ENCODE data around the gene NIF3L1.
"Not testable (repeated sequence)": the region's sequence is repeated elsewhere in the genome, so short reads cannot be mapped to it uniquely, and the experiment has no call there.

The NIF3L1 gene

GRCh38 chr2:200878289-200878880 lies 10.8 kb upstream of the NIF3L1 start:
- Histone ChIP-seq H3K4me1 (ENCODE audit: control insufficient read depth in 1 of 2, insufficient read depth in 2 of 2, low read length in 2 of 2) (no peaks in the 10 kb centered on the region), H3K27me3 (ENCODE audit: low read depth, low read length) (no peaks in the 10 kb centered on the region), H3K27ac (ENCODE audit: low read length) (no peak overlapping the region), H3K36me3 (ENCODE audit: control insufficient read depth in 1 of 2, insufficient read depth in 2 of 2, low read length in 2 of 2) (peaks cover 33 to 64% of the 10 kb centered on the region in 2 donors), H3K4me3 (ENCODE audit: low read depth in 1 of 2, low read length in 2 of 2) (no peak overlapping the region), H3K9me3 (ENCODE audit: control insufficient read depth in 1 of 2, low read length in 2 of 2) (no peaks in the 10 kb centered on the region)

DNA sequence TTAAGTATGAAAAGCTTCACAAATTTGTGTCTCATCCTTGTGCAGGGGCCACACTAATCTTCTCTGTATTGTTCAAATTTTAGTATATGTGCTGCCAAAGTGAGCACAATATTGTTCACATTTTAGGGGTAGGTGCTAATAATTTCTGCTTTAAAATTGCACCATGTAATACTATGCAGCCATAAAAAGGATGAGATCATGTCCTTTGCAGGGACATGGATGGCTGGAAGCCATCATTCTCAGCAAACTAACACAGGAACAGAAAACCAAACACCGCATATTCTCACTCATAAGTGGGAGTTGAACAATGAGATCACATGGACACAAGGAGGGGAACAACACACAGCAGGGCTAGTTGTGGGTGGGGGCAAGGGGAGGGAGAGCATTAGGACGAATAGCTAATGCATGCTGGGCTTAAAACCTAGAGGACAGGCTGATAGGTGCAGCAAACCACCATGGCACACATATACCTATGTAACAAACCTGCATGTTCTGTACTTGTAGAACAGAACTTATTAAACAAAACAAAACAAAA lies 7.4 kb upstream of the NIF3L1 start:
- not testable (repeated sequence) for H3K9me3 ChIP-seq (ENCODE audit: control insufficient read depth in 1 of 2, low read length in 2 of 2); H3K27ac ChIP-seq (ENCODE audit: low read length); H3K4me1 ChIP-seq (ENCODE audit: control insufficient read depth in 1 of 2, insufficient read depth in 2 of 2, low read length in 2 of 2); H3K27me3 ChIP-seq (ENCODE audit: low read depth, low read length); H3K4me3 ChIP-seq (ENCODE audit: low read depth in 1 of 2, low read length in 2 of 2)
- peaks cover 36 to 49% of the 10 kb centered on the region in 2 donors for H3K36me3 ChIP-seq (ENCODE audit: control insufficient read depth in 1 of 2, insufficient read depth in 2 of 2, low read length in 2 of 2)

DNA sequence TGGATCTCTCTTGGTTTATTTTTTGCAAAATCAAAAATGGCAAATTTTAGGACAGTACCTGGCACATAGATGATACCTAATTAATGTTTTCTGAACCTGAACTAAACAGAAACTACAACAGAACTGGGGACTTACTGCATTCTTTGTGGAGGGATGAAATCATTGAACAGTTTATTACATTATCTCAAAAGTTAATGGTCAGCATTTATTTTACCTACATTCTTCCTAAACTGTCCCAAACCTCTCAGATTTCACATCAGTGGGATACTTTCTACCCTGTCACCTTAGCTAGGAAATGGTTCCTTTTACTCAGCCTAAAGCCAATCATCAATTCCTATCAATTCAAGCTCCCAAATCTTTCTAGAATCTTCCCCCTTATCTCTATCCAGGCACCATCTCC lies 10.3 kb downstream of the NIF3L1 start:
- H3K4me3 ChIP-seq (ENCODE audit: low read depth in 1 of 2, low read length in 2 of 2): no peak overlapping the region
- H3K27me3 ChIP-seq (ENCODE audit: low read depth, low read length): no peaks in the 10 kb centered on the region
- H3K9me3 ChIP-seq (ENCODE audit: control insufficient read depth in 1 of 2, low read length in 2 of 2): no peaks in the 10 kb centered on the region
- H3K4me1 ChIP-seq (ENCODE audit: control insufficient read depth in 1 of 2, insufficient read depth in 2 of 2, low read length in 2 of 2): no peaks in the 10 kb centered on the region
- H3K27ac ChIP-seq (ENCODE audit: low read length): no peak overlapping the region
- H3K36me3 ChIP-seq (ENCODE audit: control insufficient read depth in 1 of 2, insufficient read depth in 2 of 2, low read length in 2 of 2): peaks cover 44 to 63% of the 10 kb centered on the region in 2 donors

DNA sequence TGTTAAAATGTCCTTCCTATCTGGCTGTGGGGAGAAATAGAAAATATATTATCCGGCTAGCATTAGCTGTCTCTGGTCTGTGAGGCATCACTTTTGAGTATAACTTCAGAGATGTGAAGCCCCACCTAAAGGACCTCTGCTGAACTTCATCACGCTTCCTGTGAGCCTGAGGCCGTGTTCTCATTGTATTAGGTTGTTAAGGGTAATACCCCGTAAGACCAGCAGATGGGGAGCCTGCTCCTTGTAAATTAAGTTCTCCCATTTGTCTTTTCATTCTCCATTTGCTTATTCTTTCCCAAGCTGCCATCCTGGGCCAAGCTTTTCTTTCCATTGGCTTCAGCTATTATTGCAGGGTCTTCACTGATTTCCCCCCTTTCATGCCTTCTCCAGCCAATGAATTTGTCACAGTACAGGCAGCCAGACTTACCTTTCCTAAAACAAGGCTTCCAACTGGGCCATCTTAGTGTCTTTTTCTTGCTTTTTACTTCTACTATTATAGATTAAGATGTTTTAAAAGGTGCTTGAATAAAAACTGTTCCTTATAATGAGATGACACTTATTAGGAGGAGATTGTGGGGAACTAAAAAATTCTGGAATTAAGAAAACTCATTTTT lies 12.4 kb downstream of the NIF3L1 start:
- H3K27me3 ChIP-seq (ENCODE audit: low read depth, low read length): no peaks in the 10 kb centered on the region
- H3K9me3 ChIP-seq (ENCODE audit: control insufficient read depth in 1 of 2, low read length in 2 of 2): no peaks in the 10 kb centered on the region
- no peaks in the 10 kb centered on the region for H3K4me1 ChIP-seq (ENCODE audit: control insufficient read depth in 1 of 2, insufficient read depth in 2 of 2, low read length in 2 of 2)
- H3K4me3 ChIP-seq (ENCODE audit: low read depth in 1 of 2, low read length in 2 of 2): no peak overlapping the region
- H3K27ac ChIP-seq (ENCODE audit: low read length): no peak overlapping the region
- peaks cover 33 to 48% of the 10 kb centered on the region in 2 donors for H3K36me3 ChIP-seq (ENCODE audit: control insufficient read depth in 1 of 2, insufficient read depth in 2 of 2, low read length in 2 of 2)

- H3K9me3 ChIP-seq (ENCODE audit: control insufficient read depth in 1 of 2, low read length in 2 of 2): no peaks in the 10 kb centered on the region
- no peak overlapping the region for H3K27ac ChIP-seq (ENCODE audit: low read length)
- peaks cover 20 to 27% of the 10 kb centered on the region in 2 donors for H3K36me3 ChIP-seq (ENCODE audit: control insufficient read depth in 1 of 2, insufficient read depth in 2 of 2, low read length in 2 of 2)
- no peaks in the 10 kb centered on the region for H3K27me3 ChIP-seq (ENCODE audit: low read depth, low read length)
- no peak overlapping the region for H3K4me3 ChIP-seq (ENCODE audit: low read depth in 1 of 2, low read length in 2 of 2)
- H3K4me1 ChIP-seq (ENCODE audit: control insufficient read depth in 1 of 2, insufficient read depth in 2 of 2, low read length in 2 of 2): no peaks in the 10 kb centered on the region
These were observed 16.6 kb downstream of the NIF3L1 start for GRCh38 chr2:200905618-200906296.

- Histone ChIP-seq H3K36me3 (ENCODE audit: control insufficient read depth in 1 of 2, insufficient read depth in 2 of 2, low read length in 2 of 2) (peaks cover 36 to 44% of the 10 kb centered on the region in 2 donors), H3K27ac (ENCODE audit: low read length) (no peak overlapping the region), H3K4me1 (ENCODE audit: control insufficient read depth in 1 of 2, insufficient read depth in 2 of 2, low read length in 2 of 2) (no peaks in the 10 kb centered on the region), H3K27me3 (ENCODE audit: low read depth, low read length) (no peaks in the 10 kb centered on the region), H3K4me3 (ENCODE audit: low read depth in 1 of 2, low read length in 2 of 2) (no peak overlapping the region), H3K9me3 (ENCODE audit: control insufficient read depth in 1 of 2, low read length in 2 of 2) (no peaks in the 10 kb centered on the region)
These were observed 20.8 kb downstream of the NIF3L1 start for GRCh38 chr2:200909958-200910357.

DNA sequence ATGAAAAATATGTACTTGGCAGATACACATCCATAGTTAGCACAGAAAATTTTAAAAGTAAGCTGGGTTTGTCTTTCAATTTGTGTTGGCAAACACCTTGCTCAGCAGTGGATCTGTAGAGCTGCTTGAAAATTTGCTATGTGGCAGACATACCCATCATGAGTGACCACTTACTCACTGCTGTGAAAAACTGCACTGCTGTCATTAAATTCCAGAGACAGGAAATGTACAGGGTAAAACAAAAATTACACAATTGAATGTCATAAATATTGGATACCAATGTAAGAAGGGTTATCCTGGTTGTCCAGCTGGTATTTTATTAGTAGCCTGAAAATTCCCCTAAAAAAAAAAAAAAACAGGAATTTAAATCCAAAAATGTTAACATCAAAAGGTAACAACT lies 24.5 kb downstream of the NIF3L1 start:
- Histone ChIP-seq H3K4me3 (ENCODE audit: low read depth in 1 of 2, low read length in 2 of 2) (no peak overlapping the region), H3K36me3 (ENCODE audit: control insufficient read depth in 1 of 2, insufficient read depth in 2 of 2, low read length in 2 of 2) (peaks cover 46 to 65% of the 10 kb centered on the region in 2 donors), H3K9me3 (ENCODE audit: control insufficient read depth in 1 of 2, low read length in 2 of 2) (no peaks in the 10 kb centered on the region), H3K27ac (ENCODE audit: low read length) (no peak overlapping the region), H3K4me1 (ENCODE audit: control insufficient read depth in 1 of 2, insufficient read depth in 2 of 2, low read length in 2 of 2) (no peaks in the 10 kb centered on the region), H3K27me3 (ENCODE audit: low read depth, low read length) (no peaks in the 10 kb centered on the region)

DNA sequence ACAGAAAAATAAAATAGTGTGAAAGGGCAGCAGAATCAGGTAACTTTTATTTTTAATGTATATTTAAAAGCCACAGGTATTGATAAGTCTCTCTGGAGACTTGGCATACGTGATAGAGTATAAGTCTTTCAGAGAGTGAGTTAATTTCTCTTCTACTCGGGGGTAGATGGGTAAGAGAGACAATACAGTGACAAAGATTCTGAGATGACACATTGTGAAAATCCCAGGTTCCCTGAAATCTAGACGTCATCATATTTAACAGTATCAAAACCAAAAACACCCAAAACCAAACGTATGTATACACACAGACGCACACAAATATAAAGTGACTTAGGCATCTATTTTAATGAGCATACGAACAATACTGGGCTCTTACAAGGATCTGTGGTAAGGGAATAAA lies 33.3 kb downstream of the NIF3L1 start:
- no peaks in the 10 kb centered on the region for H3K9me3 ChIP-seq (ENCODE audit: control insufficient read depth in 1 of 2, low read length in 2 of 2)
- no peak overlapping the region for H3K27ac ChIP-seq (ENCODE audit: low read length)
- peaks cover 27 to 57% of the 10 kb centered on the region in 2 donors for H3K36me3 ChIP-seq (ENCODE audit: control insufficient read depth in 1 of 2, insufficient read depth in 2 of 2, low read length in 2 of 2)
- H3K4me3 ChIP-seq (ENCODE audit: low read depth in 1 of 2, low read length in 2 of 2): no peak overlapping the region
- H3K4me1 ChIP-seq (ENCODE audit: control insufficient read depth in 1 of 2, insufficient read depth in 2 of 2, low read length in 2 of 2): no peaks in the 10 kb centered on the region
- H3K27me3 ChIP-seq (ENCODE audit: low read depth, low read length): no peaks in the 10 kb centered on the region

DNA sequence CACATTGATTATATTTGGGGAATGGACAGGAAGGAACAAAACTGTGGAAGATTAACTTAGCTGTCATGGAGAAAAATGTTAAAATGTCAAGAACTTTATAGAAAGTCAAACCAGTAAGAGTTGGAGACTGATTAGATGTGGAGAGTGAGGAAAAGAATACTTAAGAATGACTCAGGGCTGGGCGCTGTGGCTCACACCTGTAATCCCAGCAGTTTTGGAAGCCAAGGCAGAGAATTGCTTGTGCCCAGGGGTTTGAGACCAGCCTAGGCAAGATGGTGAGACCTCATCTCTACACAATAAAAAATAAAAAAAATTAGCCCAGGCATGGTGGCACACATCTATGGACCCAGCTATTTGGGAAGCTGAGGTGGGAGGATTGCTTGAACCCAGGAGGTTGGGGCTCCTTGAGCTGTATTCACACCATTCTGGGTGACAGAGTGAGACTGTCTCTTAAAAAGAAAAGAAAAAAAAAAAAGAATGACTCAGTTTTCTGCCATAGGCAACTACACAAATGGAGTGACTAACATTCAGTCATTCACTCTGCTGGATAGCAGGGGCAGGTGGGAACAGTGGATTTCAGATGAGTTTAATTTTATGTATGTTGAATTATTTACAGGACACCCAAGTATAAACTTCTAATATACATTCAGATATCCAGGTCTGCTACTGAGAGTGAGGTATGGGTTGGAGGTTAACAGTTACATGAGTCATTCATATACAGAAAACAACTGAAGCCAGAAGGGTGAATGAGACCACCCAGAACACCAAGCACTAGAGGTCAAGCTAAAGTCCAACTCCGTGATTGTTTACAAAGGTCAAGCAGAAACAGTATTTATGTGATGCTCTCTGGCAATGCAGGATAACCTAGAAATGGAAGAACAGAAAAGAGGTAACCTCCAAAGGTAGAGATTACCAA lies 40.4 kb downstream of the NIF3L1 start:
- Histone ChIP-seq H3K36me3 (ENCODE audit: control insufficient read depth in 1 of 2, insufficient read depth in 2 of 2, low read length in 2 of 2) (peaks cover 19 to 24% of the 10 kb centered on the region in 2 donors), H3K27me3 (ENCODE audit: low read depth, low read length) (no peaks in the 10 kb centered on the region), H3K4me3 (ENCODE audit: low read depth in 1 of 2, low read length in 2 of 2) (no peak overlapping the region), H3K9me3 (ENCODE audit: control insufficient read depth in 1 of 2, low read length in 2 of 2) (no peaks in the 10 kb centered on the region), H3K4me1 (ENCODE audit: control insufficient read depth in 1 of 2, insufficient read depth in 2 of 2, low read length in 2 of 2) (no peaks in the 10 kb centered on the region), H3K27ac (ENCODE audit: low read length) (no peak overlapping the region)

DNA sequence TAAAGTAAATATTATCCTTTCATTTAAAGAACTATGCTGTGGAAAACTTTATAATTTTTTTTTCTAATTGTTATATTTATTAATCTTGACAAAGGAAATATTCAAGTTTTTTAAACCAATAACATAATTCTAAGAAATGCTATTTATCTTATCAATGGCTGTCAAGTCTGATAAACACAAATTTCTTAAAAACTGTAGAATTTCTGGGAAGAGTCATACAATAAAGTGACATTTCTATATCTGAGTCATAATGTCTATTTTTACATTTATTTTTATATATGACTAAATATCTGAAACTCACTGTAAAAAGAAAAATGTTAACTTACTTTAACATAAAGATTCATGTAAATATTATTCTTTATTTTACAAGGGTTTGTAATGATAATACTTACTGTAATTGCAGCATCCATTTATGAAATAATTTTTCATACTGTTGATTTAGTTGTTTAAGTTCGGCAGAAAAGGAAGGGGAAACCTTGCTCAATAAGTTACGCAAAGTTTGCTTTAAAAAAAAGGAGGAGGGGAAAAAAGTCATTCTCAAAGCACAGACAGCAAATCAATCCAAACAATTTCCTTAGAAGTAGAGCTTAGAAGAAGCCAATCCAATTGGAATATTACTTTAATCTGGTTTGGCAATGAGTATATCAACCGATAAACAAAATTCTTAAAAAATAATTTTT lies 41.9 kb downstream of the NIF3L1 start:
- H3K36me3 ChIP-seq (ENCODE audit: control insufficient read depth in 1 of 2, insufficient read depth in 2 of 2, low read length in 2 of 2): peaks cover 30 to 32% of the 10 kb centered on the region in 2 donors
- no peaks in the 10 kb centered on the region for H3K9me3 ChIP-seq (ENCODE audit: control insufficient read depth in 1 of 2, low read length in 2 of 2)
- H3K27me3 ChIP-seq (ENCODE audit: low read depth, low read length): no peaks in the 10 kb centered on the region
- H3K4me1 ChIP-seq (ENCODE audit: control insufficient read depth in 1 of 2, insufficient read depth in 2 of 2, low read length in 2 of 2): no peaks in the 10 kb centered on the region
- no peak overlapping the region for H3K4me3 ChIP-seq (ENCODE audit: low read depth in 1 of 2, low read length in 2 of 2)
- H3K27ac ChIP-seq (ENCODE audit: low read length): no peak overlapping the region
